Peyer's patch (tissue), 4 donors: ENCODE data around the gene ZNF224.

Experiments used
- POLR2A ChIP-seq, 2 donors: fragments of 450-650 bp; IDR thresholded peaks; one replicate each; pipeline ENCODE4 v1.5.1; 2017; ENCODE audit warnings: antibody characterized with exemption in 2 of 2, mild to moderate bottlenecking in 2 of 2, moderate library complexity in 2 of 2
- TF ChIP-seq, protein P1 (sequence below), 6 experiments: fragments of 450-650 bp in 4 of 6; fragments of 200-600 bp in 2 of 6; sonication (generic) in 1 of 6; IDR thresholded peaks; one replicate each; pipeline ENCODE4 v1.5.1; 2017 to 2019; ENCODE audit warnings: antibody characterized with exemption in 6 of 6, mild to moderate bottlenecking in 3 of 6, moderate library complexity in 1 of 6

DNA sequence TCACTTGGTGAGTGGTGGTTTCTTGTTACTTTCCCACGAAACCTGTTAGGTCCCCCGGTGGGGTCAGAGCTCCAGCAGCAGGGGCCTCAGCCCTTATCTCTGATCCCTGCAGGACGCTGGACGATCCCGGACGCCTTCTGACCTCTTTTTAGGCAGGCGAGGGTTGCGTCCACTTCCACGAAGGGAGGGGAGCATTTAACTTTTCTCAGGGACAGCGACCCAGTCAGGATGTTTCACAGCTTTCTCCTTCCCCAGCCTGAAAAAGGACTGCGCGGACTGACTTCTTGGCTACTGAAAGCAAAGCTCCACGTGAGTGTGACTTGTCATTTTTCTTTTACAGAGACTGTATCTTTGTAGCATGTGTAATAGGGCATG, 47.9 kb downstream of the ZNF224 start:
- no peak for TF ChIP-seq POLR2A (IDR thresholded peaks at IDR 0.05)
- TF ChIP-seq, protein P1, sequence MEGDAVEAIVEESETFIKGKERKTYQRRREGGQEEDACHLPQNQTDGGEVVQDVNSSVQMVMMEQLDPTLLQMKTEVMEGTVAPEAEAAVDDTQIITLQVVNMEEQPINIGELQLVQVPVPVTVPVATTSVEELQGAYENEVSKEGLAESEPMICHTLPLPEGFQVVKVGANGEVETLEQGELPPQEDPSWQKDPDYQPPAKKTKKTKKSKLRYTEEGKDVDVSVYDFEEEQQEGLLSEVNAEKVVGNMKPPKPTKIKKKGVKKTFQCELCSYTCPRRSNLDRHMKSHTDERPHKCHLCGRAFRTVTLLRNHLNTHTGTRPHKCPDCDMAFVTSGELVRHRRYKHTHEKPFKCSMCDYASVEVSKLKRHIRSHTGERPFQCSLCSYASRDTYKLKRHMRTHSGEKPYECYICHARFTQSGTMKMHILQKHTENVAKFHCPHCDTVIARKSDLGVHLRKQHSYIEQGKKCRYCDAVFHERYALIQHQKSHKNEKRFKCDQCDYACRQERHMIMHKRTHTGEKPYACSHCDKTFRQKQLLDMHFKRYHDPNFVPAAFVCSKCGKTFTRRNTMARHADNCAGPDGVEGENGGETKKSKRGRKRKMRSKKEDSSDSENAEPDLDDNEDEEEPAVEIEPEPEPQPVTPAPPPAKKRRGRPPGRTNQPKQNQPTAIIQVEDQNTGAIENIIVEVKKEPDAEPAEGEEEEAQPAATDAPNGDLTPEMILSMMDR (IDR thresholded peaks at IDR 0.05): no peak
